Fibroblast of skin of abdomen (primary cell): ENCODE results near the gene RPS6KA2.
A peak's percentile ranks its signal among the peaks of the same experiment; 100 is the strongest.

Experiments used
- DNase-seq: peaks from one replicate; pipeline ENCODE4 v3.0.0-alpha.2; 2013

RPS6KA2 gene

DNA sequence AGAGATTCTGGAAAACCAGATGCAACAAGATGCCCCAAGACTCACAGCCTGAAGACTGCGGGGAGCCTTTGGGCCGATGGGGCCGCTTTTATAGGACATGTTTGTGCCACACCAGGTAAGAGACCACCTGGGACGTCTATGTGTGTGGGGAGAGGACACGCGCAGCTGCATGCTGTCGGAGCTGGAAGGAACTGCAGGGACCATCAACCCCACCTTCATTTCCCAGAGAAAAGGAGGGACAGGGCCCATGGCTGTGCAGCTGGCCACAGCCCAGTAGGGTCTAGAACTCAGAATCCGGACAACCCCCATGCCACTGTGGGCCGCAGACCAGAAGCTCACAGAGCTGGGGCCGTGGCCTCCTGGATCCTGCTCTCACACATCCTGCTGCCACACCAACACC lies 144.0 kb downstream of the RPS6KA2 start:
- DNase-seq = no peak

DNA sequence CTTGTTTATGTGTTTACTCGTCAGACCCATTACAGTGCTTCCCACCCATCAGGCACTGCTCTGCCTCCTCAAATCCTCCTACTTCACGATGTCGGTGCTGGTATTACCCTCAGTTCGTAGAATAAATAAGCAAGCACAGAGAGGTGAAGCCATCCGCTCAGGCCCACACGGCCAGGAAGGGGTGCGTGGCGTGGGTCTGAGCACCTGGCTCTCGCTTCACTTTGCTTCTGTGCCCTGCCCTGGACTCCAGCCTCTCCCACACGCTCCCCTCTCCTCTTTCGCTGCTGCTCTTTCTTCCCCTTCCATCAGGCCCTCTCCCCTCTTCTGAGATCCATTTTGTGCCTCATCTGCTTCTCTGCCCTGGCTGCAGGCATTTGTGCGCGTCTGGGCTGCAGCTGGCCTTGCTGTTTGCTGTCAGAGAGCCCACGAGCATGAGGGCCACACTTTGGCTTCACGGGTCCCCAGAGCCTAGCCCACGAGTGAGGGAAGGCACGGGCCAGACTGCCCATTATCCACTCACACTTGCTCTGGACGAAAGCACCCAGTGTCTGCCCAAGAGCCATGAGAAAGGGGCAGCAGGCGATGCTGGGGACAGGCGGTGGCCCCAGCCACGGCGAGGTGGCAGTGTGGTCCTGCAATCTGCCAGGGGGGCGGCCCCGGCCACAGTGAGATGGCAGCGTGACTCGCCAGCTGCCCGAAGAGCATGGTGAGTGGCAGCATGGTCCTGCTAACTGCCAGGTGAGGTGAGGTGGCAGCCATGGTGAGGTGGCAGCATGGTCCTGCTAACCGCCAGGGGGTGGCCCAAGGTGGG lies 148.1 kb downstream of the RPS6KA2 start:
- DNase-seq = no peak

DNA sequence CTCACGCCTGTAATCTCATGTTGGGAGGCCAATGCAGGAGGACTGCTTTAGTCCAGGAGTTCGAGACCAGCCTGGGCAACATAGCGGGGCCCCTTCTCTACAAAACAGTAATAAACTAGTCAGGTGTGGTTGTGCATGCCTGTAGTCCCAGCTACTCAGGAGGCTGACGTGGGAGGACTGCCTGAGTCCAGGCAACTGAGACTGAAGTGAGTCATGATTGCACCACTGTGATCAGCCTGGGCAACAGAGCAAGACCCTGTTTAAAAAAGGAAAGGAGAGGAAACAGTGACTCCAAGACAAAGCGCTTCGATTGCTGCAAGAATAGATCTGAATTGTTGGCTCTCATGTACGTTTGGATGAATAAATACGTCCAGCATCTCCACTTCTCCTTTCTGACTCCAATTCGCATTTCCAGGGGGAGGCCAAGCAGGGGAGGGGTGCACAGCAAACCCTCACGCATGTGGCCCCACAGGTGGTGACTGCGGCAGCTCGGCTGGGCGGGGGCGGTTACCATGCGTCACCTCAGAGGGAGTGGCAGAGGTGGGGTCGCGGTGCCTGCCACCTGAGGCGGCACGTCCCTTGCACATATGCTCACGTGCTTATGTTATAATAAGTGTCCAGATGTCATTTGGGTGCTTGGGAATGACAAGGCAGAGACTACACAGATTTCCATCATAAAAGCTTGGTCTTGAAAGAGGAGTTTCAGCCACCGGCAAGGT lies 149.2 kb downstream of the RPS6KA2 start:
- no peak for DNase-seq

DNA sequence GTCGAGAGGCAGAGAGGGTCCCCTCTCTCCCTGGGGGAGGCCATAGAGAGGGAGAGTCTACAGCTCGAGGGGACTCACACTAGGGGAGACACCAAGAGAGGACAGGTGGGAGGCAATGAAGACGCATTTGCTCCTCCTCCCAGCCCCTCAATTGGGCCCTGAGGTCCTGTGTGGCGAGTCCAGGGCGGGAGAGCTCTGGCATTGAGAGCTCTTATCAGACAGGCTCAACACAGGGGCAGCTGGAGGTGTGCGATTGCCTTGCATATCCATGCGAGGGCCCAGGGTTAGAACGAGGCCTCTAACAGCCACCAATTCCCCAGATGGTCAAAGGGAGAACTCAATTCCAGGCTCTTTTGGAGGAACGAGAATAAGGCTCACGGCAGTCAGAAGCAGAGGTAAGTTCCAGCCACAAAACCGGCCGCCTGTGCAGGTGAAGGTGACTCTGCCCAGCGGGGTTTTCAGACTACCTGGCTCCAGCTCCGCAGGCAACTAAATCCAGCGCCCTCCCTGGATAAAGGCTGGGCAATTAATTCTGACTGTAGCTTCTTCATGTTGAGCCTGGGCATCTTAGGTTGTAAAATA lies 150.3 kb downstream of the RPS6KA2 start:
- no peak for DNase-seq

DNA sequence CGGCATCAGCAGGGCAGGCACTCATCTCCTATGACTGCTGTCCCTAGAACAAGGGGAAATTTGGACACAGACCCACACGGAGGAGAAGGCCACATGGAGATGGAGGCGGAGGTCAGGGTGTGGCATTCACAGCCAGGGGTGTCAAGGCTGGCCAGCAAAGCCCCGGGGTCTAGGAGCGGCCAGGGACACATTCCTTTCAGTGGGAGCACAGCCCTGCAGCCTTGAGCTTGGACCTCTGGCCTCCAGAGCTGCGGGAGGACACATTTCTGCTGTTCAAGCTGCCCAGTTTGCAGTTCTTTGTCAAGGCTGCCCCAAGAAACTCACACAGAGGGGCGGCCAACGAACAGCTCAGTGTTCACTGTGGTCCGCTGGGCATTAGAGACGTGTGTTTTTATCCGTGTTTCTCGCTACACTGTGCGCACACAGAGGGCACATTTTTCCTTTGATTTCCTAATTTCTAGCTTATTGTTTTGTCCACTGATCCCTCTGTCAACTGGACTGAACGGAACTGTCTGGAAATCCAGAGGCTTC lies 150.9 kb downstream of the RPS6KA2 start:
- DNase-seq = no peak

DNA sequence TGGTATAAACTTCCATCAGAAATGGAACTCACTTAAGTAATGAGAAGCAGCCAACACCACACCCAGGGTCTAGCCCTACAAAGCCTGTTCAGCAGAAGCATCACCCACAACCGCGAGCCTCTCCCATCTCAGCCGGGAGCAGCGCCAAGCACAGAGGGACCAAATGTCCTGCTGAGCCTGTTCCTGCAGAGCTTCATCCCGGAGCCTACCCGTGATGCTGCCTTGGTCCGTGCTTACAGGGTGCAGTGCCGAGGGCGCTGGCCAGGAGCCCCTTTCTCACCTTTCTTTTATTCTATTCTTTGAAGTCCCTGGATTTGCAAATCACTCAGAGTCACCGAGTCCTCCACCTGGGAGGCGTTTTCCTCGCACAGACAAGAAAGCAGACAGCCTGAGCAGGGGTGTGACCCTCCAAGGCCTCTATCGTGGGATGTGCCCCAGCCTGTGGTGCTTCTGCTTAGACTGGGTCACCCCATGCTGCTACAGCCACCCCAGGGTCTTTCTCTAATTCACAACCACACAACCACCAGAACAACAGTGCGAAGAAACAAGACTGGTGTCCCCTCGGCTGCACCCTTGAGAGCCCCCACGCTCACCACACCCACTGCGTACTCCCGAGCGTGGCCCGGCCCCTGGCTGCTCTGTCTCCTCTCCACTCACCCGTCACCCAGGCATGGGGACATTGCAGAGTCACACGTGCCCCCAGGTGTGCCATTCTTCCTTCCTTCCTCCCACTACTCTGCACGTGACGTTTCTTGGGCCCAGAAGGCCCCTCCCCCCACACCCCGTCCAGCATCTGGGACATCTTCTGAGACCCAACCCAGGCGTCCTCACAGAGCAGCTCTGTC lies 152.1 kb downstream of the RPS6KA2 start:
- DNase-seq = no peak

DNA sequence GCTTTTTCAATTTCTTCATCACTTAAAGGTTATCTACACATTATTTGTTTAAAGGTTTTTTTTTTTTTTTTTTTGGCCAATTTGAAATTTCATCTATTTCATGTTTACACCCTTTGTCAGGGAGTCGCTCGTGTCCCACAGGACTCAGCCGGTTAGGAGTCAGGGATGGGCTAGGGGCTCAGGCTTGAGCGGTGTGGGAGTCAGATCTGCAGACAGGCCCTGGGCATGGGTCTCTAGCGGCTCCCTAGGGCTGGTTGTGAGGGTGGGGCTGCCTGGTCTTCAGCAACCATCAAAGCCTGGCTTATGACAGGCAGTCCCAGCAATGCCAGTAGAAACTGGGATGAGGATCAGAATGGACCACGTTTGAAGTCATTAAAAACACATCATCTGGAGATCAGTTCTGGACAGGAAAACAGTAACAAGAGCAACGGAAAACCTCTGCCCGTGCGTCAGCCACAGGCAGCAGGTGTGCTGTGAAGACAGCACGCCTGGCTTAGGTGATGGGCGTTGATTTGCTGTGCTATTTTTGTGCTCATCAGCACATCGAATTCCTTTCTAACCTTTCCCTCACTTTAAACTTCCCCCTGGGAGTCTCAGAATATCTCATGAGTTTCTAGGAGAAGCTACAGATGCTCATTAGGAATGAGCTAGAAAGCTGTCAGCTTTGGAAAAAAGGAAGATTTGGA lies 153.0 kb downstream of the RPS6KA2 start:
- DNase-seq = no peak

DNA sequence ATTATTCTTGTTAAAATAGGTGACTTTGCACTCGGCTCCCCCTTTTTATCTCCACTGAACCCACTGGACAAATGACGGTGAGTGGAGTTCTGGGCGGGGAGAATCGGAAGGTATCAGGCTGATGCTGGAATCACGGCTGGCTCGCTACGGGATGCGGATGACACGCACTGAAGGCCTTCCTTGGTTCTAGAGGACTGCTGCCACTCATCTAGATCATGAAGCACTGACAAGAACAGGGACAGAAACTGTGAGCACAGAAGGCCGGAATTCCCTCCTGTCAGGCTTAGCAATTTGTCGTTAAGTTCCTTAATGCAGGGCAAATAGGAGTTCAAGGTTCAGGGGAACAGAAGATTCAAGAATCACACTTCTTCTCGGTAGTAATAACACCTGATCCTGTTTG lies 154.4 kb downstream of the RPS6KA2 start:
- DNase-seq = no peak

DNA sequence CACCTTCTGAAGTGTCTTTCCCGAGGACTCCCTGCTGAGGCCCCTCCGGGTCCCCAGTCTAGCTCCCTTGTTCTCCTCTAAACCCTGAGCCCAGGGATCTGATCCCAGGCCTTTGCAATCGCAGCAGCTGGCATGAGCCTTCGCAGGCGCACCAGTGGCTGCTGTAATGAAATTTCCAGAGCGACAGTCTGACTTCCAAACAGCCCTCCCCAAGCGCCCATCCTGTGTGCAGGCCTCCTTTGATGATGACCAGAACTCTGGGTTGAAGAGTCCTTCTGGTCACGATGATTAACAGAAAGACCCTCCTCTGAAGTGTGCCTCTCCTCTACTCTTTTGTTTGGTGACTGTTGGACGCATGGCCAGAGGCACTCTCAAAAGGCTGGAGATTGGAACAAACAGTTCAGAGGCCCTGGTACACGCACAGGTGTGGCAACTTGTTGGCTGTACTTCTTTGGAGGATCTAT lies 155.2 kb downstream of the RPS6KA2 start:
- DNase-seq = no peak

DNA sequence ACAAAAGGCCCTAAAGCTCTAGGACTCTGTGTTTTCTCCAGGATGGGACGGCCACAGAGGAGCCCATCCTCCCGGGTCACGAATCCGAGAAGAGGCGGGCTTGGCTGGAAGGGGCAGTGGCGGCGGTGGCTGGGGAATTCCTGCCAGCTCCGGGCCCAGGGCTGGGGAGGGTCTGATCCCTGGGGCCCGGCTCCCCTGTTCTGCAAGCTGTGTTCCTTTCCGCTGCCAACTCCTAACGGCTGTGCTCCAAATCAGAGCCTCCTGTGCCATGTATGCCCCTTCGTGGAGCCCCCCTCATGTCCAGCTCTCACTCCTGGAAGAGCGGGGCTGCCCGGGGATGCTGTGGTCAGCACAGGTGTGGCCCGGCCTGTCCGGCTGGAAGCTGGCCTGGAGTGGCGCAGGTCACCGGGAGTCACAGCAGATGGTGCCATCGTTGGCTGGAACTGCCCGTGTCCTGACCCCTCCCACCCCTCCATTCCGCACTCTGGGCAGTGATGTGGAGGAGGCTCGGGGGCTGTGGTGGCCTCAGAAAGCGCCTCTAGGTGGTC lies 156.1 kb downstream of the RPS6KA2 start:
- no peak for DNase-seq

DNA sequence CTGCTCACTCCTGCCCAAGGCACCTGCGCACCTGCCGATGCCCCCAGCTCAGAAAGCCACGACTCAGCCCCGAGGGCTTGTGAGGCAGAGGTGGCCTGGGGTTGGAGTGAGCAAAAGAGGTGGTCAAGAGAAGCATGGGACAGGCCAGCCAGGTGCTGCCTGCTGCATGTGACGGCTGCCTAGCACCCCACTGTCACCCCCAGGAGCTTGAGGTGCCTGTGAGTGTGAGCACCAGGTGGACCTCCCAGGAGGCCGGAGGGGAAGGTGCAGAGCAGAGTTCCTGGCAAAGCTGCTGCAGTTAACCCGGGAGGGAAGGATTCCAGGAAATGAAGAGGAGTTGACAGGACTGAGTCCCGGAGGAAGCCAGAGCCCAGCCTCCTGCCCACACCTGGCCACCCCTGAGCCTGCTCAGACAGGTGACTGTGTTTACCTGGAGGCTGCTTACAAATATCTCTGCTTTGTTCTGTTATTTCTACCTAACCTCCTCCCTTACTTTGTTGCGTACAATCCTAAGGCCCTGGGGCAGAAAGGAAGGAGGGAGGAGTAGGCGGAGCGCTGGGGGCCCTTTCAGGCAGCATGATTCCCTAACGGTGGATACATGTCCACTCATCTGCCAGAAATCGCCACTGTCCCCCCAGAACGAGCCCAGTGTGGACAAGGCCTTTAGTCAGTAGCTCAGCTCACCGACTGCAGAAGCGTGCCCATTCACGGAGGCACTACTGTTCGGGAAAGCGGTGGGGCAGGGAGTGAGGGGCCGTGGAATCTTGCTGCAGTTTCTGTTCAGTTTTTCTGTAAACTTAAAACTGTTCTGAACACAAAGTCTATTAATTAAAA lies 156.8 kb downstream of the RPS6KA2 start:
- DNase-seq = no peak

DNA sequence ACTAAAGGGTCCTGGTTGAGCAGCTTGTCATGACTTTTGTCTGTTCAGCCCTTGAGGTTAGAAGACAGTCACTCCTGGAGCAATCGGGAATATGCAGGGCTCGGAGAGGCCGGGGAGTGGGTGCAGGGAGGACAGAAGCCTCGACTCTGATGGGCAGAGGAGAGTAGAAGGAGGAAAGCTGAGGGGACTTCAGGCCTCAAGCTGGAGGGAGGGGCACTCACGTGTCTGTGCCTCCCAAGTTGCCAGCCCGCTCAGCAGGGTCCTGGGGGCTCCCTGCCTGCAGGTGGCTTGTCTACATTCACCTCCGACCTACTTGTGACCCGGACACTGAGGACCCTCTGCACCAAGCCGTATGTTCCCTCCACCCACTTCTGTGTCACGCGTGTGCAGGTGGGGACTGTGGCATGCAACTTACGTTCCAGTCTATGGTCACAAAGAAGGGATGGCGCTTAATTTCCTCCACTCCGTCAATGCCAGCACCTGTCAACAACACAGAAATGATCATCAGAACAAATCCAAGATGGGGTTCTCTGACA lies 157.6 kb downstream of the RPS6KA2 start:
- DNase-seq = no peak

DNA sequence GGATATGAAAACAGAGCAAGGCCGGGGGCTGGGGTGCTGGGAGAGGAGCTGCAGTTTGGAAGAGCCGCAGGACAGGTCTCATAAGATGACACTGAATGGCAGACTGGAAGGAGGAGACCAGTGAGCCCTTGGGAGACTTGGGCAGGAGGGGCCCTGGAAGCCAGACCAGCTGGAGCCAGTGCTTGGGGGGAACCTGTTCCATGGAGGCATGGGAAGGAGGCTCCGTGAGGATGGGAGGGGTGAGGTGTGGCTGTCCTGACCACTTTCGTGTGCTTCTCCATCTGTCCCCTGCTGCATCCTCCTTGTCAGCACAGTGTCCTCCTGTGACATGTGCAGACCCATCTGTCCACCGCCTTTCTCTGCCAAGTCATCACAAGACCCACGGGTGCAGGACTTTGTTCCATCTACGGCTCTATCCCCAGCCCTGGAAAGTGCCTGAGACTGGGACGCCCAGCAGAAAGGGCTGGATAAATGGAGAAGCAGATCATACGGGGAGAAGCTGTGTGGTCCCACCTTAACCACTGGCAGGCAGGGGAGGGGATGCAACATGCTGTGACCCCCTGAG lies 159.5 kb downstream of the RPS6KA2 start:
- no peak for DNase-seq

DNA sequence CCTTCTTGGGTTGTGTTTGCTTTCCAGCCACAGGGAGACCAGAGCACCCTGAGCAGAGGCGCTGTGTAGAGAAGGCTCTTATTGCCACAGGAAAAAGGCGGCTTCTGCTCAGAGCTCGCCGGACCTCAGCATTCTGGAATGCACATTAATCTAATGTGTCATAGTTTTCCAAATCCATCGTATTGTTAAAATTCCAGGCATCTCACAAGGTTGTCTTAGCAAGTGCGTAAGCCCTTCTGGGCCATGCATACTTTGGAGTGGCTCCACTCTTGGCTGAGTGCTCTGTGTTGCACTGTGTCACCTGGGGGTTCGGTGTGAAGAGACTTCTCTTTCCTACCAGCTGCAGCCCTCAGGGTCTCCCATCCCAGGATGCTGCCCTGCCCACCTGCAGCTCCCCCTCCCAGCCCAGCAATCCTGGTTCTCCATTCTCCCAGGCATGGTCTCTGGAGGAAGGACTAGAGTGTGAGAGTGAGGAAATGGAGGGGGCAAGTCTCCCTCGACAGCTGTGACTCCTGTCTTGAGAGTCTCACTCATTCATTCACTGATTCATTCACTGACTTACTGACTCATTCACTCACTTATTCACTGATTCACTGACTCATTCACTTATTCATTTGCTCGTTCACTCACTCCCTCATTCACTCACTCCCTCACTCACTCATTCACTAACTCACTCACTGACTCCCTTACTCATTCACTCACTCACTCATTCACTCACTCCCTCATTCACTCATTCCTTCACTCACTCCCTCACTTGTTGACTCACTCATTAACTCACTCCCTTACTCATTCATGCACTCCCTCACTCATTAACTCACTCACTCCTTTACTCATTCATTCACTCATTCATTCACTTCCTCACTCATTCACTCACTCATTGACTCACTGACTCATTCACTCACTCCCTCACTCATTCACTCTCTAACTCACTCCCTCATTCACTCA lies 160.6 kb downstream of the RPS6KA2 start:
- peak; percentile 94 for DNase-seq

DNA sequence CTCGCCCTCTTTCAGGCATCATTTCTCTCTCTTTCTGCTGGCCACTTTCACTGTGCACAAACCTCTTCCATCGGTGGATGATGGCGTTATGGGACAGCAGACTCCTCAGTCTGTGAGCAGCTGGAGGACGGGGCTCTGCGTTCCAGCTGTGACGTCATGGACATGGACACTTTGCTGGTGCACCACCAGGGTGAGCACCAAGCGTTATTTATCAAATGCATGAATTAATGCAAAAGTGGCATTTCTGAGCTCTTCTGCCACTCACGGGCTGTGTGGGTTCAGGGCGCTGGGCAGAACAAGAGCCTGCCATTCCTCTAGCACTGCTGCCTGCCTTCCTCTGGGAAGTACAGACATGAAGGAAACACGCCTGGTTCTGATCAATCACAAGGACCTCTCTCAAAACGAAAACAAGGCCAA lies 161.4 kb downstream of the RPS6KA2 start:
- peak; percentile 59 for DNase-seq

DNA sequence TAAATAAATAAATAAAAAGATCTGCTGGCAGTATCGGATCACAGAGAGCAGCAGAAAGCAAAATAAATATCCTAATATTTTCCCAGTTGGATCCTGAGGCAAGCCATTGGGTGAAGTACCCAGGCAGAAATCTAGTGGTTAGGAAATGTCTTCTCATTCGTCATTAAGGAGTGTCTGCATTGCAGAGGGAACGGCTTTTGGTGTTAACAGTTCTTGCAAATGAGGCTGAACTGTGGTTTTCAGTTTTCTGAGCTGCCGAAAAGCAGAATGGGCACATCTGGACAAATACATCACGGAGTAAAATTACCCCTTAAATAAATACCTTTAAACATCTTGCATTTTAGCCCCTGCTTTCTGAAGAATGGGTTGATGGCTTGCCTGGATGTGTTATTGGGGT lies 162.1 kb downstream of the RPS6KA2 start:
- DNase-seq = peak; percentile 26

DNA sequence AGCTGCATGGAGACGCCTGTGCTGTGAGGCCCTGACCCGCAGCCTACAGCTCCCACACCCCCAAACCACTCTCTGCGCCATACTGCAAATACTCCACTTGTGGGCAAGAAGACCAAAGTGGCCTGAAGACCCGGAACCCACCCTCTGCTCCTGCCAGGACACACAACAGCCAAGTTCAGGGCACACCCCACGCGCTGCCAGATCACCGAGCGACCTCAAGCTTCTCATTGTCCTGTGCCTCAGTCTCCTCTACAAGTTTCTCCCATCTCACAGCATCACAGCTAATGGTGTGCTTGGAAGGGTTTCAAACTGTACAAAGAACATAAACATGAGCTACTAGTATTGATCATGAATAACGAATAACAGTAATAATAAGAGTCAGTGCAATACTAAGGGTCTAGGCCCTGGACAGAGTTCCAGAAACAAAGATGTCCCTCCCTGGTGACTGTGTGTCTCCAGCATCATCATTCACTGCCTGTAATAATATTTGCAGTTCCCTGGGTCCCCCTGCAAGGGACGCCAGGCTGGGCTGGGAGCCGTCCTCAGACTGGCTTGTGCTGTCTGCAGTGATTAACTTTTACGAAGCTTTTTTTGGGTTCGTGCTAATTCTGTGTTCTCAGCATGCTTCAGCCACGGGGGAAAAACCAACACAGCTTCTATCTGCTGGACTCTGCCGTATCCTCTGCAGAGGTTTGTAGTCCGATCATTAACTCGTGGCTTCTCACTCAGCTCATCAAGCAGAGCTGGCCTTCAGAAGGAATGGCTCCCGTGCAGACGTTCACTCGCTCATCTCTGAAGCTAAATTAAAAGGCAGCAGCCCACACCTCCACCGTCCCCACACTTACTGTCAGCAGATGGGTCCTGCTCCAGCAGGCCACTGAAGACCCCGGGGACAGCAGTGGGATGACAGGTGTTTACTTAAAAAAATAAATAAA lies 162.7 kb downstream of the RPS6KA2 start:
- DNase-seq = no peak
